NCI-H2107 treated with DMSO at 0.1 percent for 48 hours (cell line): ENCODE data around the gene TRIP11.
"Not testable (repeated sequence)": the region's sequence is repeated elsewhere in the genome, so short reads cannot be mapped to it uniquely, and the experiment has no call there.

ENCODE experiments used
- DNase-seq: peaks from one replicate; lab custom pipeline; 2025; ENCODE audit not compliant: unreplicated experiment; lab: John Stamatoyannopoulos, UW

Gene TRIP11

GRCh38 chr14:92039719-92040430, at the start of gene TRIP11:
Gene TRIP11 (minus strand): TSS chr14:92040059. CDS start chr14:92039685, 374 bp downstream.
- DNase-seq = peak; percentile 86

GRCh38 chr14:92088494-92088893, 48.6 kb upstream of the TRIP11 start:
- DNase-seq = no peak

- no peak for DNase-seq
Observed at GRCh38 chr14:92074555-92074954, 34.7 kb upstream of the TRIP11 start.

GRCh38 chr14:92058006-92058917, 18.4 kb upstream of the TRIP11 start:
- DNase-seq = no peak

GRCh38 chr14:92049781-92050180, 9.9 kb upstream of the TRIP11 start:
- no peak for DNase-seq

- DNase-seq = not testable (repeated sequence)
Observed at GRCh38 chr14:92049221-92049620, 9.4 kb upstream of the TRIP11 start.

GRCh38 chr14:92045904-92046303, 6.0 kb upstream of the TRIP11 start:
- not testable (repeated sequence) for DNase-seq

- DNase-seq = not testable (repeated sequence)
Observed at GRCh38 chr14:92041766-92042165, 1.9 kb upstream of the TRIP11 start.

GRCh38 chr14:92041203-92041602, 1.3 kb upstream of the TRIP11 start:
- DNase-seq = no peak

- DNase-seq = peak; percentile 66
Observed at GRCh38 chr14:92040431-92041051, 682 bp upstream of the TRIP11 start.

GRCh38 chr14:92039063-92039718, 668 bp downstream of the TRIP11 start:
- peak; percentile 55 for DNase-seq

- DNase-seq = no peak
Observed at GRCh38 chr14:92037989-92038388, 1.9 kb downstream of the TRIP11 start.

- peak; percentile 90 for DNase-seq
Observed at GRCh38 chr14:92035890-92036289, 4.0 kb downstream of the TRIP11 start.

GRCh38 chr14:92033906-92034687, 5.8 kb downstream of the TRIP11 start:
- no peak for DNase-seq

GRCh38 chr14:92033433-92033832, 6.4 kb downstream of the TRIP11 start:
- DNase-seq = no peak

- DNase-seq = no peak
Observed at GRCh38 chr14:92026548-92027190, 13.2 kb downstream of the TRIP11 start.

GRCh38 chr14:92022036-92022435, 17.8 kb downstream of the TRIP11 start:
- DNase-seq = no peak

- no peak for DNase-seq
Observed at GRCh38 chr14:92021523-92021922, 18.3 kb downstream of the TRIP11 start.

GRCh38 chr14:92014040-92014439, 25.8 kb downstream of the TRIP11 start:
- no peak for DNase-seq
